Measurements from ENCODE around the gene DLK2.
"Not testable (repeated sequence)": the region's sequence is repeated elsewhere in the genome, so short reads cannot be mapped to it uniquely, and the experiment has no call there.

Gene DLK2

GRCh38 chr6:43425083-43425482 is 30.3 kb downstream of the DLK2 start:
- not testable (repeated sequence) for DNase-seq

GRCh38 chr6:43421831-43422230 is 33.5 kb downstream of the DLK2 start:
- DNase-seq, result no peak

GRCh38 chr6:43420012-43420709 is 35.2 kb downstream of the DLK2 start:
- no peak for DNase-seq

GRCh38 chr6:43416935-43417334 is 38.4 kb downstream of the DLK2 start:
- DNase-seq, result no peak

GRCh38 chr6:43415275-43415674 is 40.1 kb downstream of the DLK2 start:
- not testable (repeated sequence) for DNase-seq

GRCh38 chr6:43413002-43413401 is 42.3 kb downstream of the DLK2 start:
- DNase-seq, result no peak

- no peak for DNase-seq
Measured at GRCh38 chr6:43412541-43412940, 42.8 kb downstream of the DLK2 start.

- DNase-seq, result not testable (repeated sequence)
Measured at GRCh38 chr6:43410776-43411175, 44.6 kb downstream of the DLK2 start.

GRCh38 chr6:43408259-43408658 is 47.1 kb downstream of the DLK2 start:
- DNase-seq, result no peak

- no peak for DNase-seq
Measured at GRCh38 chr6:43407296-43407695, 48.1 kb downstream of the DLK2 start.

- no peak for DNase-seq
Measured at GRCh38 chr6:43405354-43405753, 50.0 kb downstream of the DLK2 start.

GRCh38 chr6:43402820-43403219 is 52.5 kb downstream of the DLK2 start:
- DNase-seq, result no peak

GRCh38 chr6:43401730-43402129 is 53.6 kb downstream of the DLK2 start:
- no peak for DNase-seq

Data from effector CD4-positive, alpha-beta T cell (primary cell).